Measurements from ENCODE around the gene CCDC194.

DNA sequence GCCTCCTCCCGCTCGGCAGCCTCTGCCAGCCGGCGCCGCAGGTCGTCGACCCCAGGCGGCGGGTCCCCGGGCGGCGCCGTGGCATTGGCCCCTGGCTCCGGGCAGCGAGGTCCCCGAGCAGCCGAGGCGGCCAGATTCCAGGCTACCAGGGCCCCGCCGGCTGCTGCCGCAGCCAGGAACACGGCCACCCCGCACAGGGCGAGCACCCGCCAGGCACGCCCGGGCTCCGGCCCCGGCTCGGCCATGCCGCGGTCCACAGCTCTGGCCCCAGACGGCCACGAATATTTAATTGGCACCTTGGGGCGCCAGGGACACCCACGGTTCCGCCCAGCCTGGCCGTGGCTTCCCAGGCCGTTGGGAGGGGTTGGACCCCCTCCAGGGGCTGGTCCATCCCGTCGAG is at the start of gene CCDC194:
- TF ChIP-seq, protein P1, sequence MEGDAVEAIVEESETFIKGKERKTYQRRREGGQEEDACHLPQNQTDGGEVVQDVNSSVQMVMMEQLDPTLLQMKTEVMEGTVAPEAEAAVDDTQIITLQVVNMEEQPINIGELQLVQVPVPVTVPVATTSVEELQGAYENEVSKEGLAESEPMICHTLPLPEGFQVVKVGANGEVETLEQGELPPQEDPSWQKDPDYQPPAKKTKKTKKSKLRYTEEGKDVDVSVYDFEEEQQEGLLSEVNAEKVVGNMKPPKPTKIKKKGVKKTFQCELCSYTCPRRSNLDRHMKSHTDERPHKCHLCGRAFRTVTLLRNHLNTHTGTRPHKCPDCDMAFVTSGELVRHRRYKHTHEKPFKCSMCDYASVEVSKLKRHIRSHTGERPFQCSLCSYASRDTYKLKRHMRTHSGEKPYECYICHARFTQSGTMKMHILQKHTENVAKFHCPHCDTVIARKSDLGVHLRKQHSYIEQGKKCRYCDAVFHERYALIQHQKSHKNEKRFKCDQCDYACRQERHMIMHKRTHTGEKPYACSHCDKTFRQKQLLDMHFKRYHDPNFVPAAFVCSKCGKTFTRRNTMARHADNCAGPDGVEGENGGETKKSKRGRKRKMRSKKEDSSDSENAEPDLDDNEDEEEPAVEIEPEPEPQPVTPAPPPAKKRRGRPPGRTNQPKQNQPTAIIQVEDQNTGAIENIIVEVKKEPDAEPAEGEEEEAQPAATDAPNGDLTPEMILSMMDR (conservative IDR thresholded peaks at IDR 0.05; ENCODE audit: low read depth, low read length): no peak
- no peak for TF ChIP-seq EZH2 (IDR thresholded peaks at IDR 0.05; ENCODE audit: borderline replicate concordance, low read depth, low read length, poor library complexity, severe bottlenecking)
